GM18505 (cell line): Measurements from ENCODE around the gene C20orf173.
A peak's percentile ranks its signal among the peaks of the same experiment; 100 is the strongest.
"Not testable (repeated sequence)": the region's sequence is repeated elsewhere in the genome, so short reads cannot be mapped to it uniquely, and the experiment has no call there.

Experiments used
- ATAC-seq: cut with Tn5 transposase; IDR thresholded peaks from one replicate; pipeline ENCODE4 v1.9.1; 2021; ENCODE audit not compliant: unreplicated experiment
- POLR2A ChIP-seq: IDR thresholded peaks from 4 replicates; pipeline ENCODE4 v1.6.1; 2011; ENCODE audit warnings: borderline replicate concordance; ENCODE audit not compliant: insufficient read depth, insufficient read length; ENCODE audit errors: extremely low read depth

Gene C20orf173

GRCh38 chr20:35541118-35541782 is 11.8 kb upstream of the C20orf173 start:
- TF ChIP-seq POLR2A, result no peak
- no peak for ATAC-seq

GRCh38 chr20:35539756-35540212 is 10.3 kb upstream of the C20orf173 start:
- TF ChIP-seq POLR2A, result peak; percentile 55
- ATAC-seq, result no peak

GRCh38 chr20:35527122-35527769 is 2.2 kb downstream of the C20orf173 start:
- TF ChIP-seq POLR2A, result no peak

GRCh38 chr20:35525639-35526038 is 3.8 kb downstream of the C20orf173 start:
- no peak for TF ChIP-seq POLR2A

More at GRCh38 chr20:35527122-35527769, 2.2 kb downstream of the C20orf173 start:
- ATAC-seq, result no peak

GRCh38 chr20:35523298-35523888 is 6.1 kb downstream of the C20orf173 start:
- TF ChIP-seq POLR2A, result no peak
- no peak for ATAC-seq

More at GRCh38 chr20:35525639-35526038, 3.8 kb downstream of the C20orf173 start:
- no peak for ATAC-seq

GRCh38 chr20:35518955-35519354 is 10.5 kb downstream of the C20orf173 start:
- TF ChIP-seq POLR2A, result no peak
- ATAC-seq, result no peak

GRCh38 chr20:35517767-35518166 is 11.7 kb downstream of the C20orf173 start:
- not testable (repeated sequence) for ATAC-seq

GRCh38 chr20:35517125-35517524 is 12.3 kb downstream of the C20orf173 start:
- TF ChIP-seq POLR2A, result no peak
- ATAC-seq, result no peak

- no peak for TF ChIP-seq POLR2A
- ATAC-seq, result no peak
These were observed 13.4 kb downstream of the C20orf173 start for GRCh38 chr20:35515949-35516645.

GRCh38 chr20:35515341-35515740 is 14.1 kb downstream of the C20orf173 start:
- ATAC-seq, result no peak

GRCh38 chr20:35514371-35514932 is 15.0 kb downstream of the C20orf173 start:
- ATAC-seq, result no peak
- no peak for TF ChIP-seq POLR2A

More at GRCh38 chr20:35515341-35515740, 14.1 kb downstream of the C20orf173 start:
- no peak for TF ChIP-seq POLR2A

GRCh38 chr20:35511814-35512420 is 17.5 kb downstream of the C20orf173 start:
- ATAC-seq, result no peak
- no peak for TF ChIP-seq POLR2A
